ENCODE results near the gene PON3.

GRCh38 chr7:95342029-95342428, 54.1 kb downstream of the PON3 start:
- no peak for TF ChIP-seq CTCF (optimal IDR thresholded peaks at IDR 0.05 in 1 of 3, IDR thresholded peaks at IDR 0.05 in 1 of 3, conservative IDR thresholded peaks at IDR 0.05 in 1 of 3; ENCODE audit: extremely low read depth in 1 of 3, insufficient read depth in 2 of 3, low read length in 3 of 3)
- no peak for TF ChIP-seq EZH2 (IDR thresholded peaks at IDR 0.05; ENCODE audit: low read length)
